HepG2 (cell line): ENCODE measurements around the gene KCNQ1OT1.

Experiments used
- ASH2L ChIP-seq: fragments of 300-600, 200-600 bp; sonication (generic); IDR thresholded peaks from 2 replicates; pipeline ENCODE4 v1.7.0; 2017; ENCODE audit warnings: low read depth, mild to moderate bottlenecking, moderate library complexity, mixed read lengths, low read length; ENCODE audit not compliant: insufficient read length
- CBX2 ChIP-seq, 2 experiments: fragments of 200-600 bp in 1 of 2; sonication (generic); formaldehyde crosslinking in 1 of 2; IDR thresholded peaks; 2 replicates each; pipeline versions ENCODE4 v1.7.0 to v1.8.1; 2018 to 2022; ENCODE audit warnings: low read depth in 2 of 2, low read length in 1 of 2, mild to moderate bottlenecking in 1 of 2, missing genetic modification reagents in 1 of 2
- FOXK2 ChIP-seq: fragments of 450-650 bp; IDR thresholded peaks from 2 replicates; pipeline ENCODE4 v1.6.1; 2016
- GABPA ChIP-seq, 2 experiments: IDR thresholded peaks; 2 replicates each; pipeline ENCODE4 v1.6.1; 2011 to 2016; ENCODE audit warnings: low read depth in 2 of 2, low read length in 1 of 2, missing biosample characterization in 1 of 2, missing genetic modification characterization in 1 of 2
- GATAD2A ChIP-seq: IDR thresholded peaks from 2 replicates; pipeline ENCODE4 v1.6.1; 2016
- HNRNPL ChIP-seq: fragments of 200-400 bp; formaldehyde crosslinking; IDR thresholded peaks from 2 replicates; pipeline ENCODE4 v1.6.1; 2017; ENCODE audit warnings: mild to moderate bottlenecking, low read depth, low read length
- JUND ChIP-seq: sonication (generic); formaldehyde crosslinking; IDR thresholded peaks from 2 replicates; pipeline ENCODE4 v1.8.0; 2022; ENCODE audit warnings: mild to moderate bottlenecking, missing genetic modification reagents
- MAZ ChIP-seq, 2 experiments: sonication (generic) in 1 of 2; formaldehyde crosslinking in 1 of 2; IDR thresholded peaks; 2 replicates each; pipeline versions ENCODE4 v1.5.0 to v1.6.1; 2012 to 2020; ENCODE audit warnings: low read depth in 2 of 2, mild to moderate bottlenecking in 2 of 2, borderline replicate concordance in 1 of 2, improper control_type of control experiment in 1 of 2, low read length in 1 of 2, missing genetic modification reagents in 1 of 2, moderate library complexity in 1 of 2
- NFATC3 ChIP-seq: sonication (generic); formaldehyde crosslinking; IDR thresholded peaks from 2 replicates; pipeline ENCODE4 v1.5.1; 2020; ENCODE audit warnings: mild to moderate bottlenecking, missing genetic modification reagents
- REL ChIP-seq: sonication (generic); formaldehyde crosslinking; conservative IDR thresholded peaks from 2 replicates; pipeline ENCODE4 v1.8.0; 2022; ENCODE audit warnings: mild to moderate bottlenecking, missing genetic modification reagents, moderate library complexity
- YEATS4 ChIP-seq: sonication (generic); formaldehyde crosslinking; IDR thresholded peaks from 2 replicates; pipeline ENCODE4 v1.4.0; 2020; ENCODE audit warnings: missing genetic modification reagents, borderline replicate concordance
- YY1 ChIP-seq: IDR thresholded peaks from 2 replicates; pipeline ENCODE4 v1.6.1; 2011; ENCODE audit warnings: low read length, low read depth, moderate library complexity, mild to moderate bottlenecking; ENCODE audit not compliant: insufficient read depth, insufficient replicate concordance
- TF ChIP-seq, protein P1 (sequence below): sonication (generic); formaldehyde crosslinking; IDR thresholded peaks from 2 replicates; pipeline ENCODE4 v1.8.0; 2022; ENCODE audit warnings: mild to moderate bottlenecking, missing genetic modification reagents; ENCODE audit not compliant: insufficient replicate concordance

- TF ChIP-seq NFATC3 (CRISPR knock-in tag) (no peak), ASH2L (no peak), GATAD2A (CRISPR knock-in tag) (no peak), REL (CRISPR knock-in tag) (no peak), HNRNPL (0 out of 2 replicates have a peak, but pooled peaks have one; percentile 1), YY1 (no peak), YEATS4 (CRISPR knock-in tag) (no peak), MAZ (IDR thresholded peaks at IDR 0.05; ENCODE audit: borderline replicate concordance, low read depth, low read length) (no peak), MAZ (CRISPR knock-in tag; IDR thresholded peaks at IDR 0.05; ENCODE audit: low read depth) (peak; percentile 31; the same call in 1 of the 2 replicates), GABPA (IDR thresholded peaks at IDR 0.05; ENCODE audit: low read depth, low read length) (no peak), GABPA (CRISPR knock-in tag; IDR thresholded peaks at IDR 0.05; ENCODE audit: low read depth) (no peak), JUND (CRISPR knock-in tag) (no peak), CBX2 (IDR thresholded peaks at IDR 0.05; ENCODE audit: low read depth, low read length) (no peak), CBX2 (CRISPR knock-in tag; IDR thresholded peaks at IDR 0.05; ENCODE audit: low read depth) (no peak), FOXK2 (no peak)
- TF ChIP-seq, protein P1, sequence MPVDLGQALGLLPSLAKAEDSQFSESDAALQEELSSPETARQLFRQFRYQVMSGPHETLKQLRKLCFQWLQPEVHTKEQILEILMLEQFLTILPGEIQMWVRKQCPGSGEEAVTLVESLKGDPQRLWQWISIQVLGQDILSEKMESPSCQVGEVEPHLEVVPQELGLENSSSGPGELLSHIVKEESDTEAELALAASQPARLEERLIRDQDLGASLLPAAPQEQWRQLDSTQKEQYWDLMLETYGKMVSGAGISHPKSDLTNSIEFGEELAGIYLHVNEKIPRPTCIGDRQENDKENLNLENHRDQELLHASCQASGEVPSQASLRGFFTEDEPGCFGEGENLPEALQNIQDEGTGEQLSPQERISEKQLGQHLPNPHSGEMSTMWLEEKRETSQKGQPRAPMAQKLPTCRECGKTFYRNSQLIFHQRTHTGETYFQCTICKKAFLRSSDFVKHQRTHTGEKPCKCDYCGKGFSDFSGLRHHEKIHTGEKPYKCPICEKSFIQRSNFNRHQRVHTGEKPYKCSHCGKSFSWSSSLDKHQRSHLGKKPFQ (CRISPR knock-in tag) = no peak
Observed at GRCh38 chr11:2693271-2694261, 6.2 kb downstream of the KCNQ1OT1 start.
